SK-N-SH (cell line): ENCODE results near the gene ACACA. TPM values are rescaled to one million over a fixed set of nuclear protein-coding genes. Genes with fewer than 3 reads are reported as not detected.

Experiments used
- CTCF ChIA-PET: fragments of 300-600, 350-600 bp; formaldehyde crosslinking; extraction: SDS; loops from one replicate; lab custom pipeline; 2021; lab: Yijun Ruan, JAX
- POLR2A ChIA-PET: fragments of 350-600 bp; sonication (Branson Sonifier 250); formaldehyde crosslinking; extraction: SDS; loops from one replicate; lab custom pipeline; 2020; ENCODE audit warnings: antibody characterized with exemption, inconsistent platforms; lab: Yijun Ruan, JAX
- DNase-seq: peaks from one replicate; pipeline ENCODE4 v3.0.0; 2012
- H2AFZ ChIP-seq: fragments of 200-600 bp; sonication (generic); 2 replicates; pipeline ENCODE4 v1.8.1; 2016; ENCODE audit warnings: antibody characterized with exemption, mild to moderate bottlenecking, low read depth
- H3F3A ChIP-seq: fragments of 200-600 bp; sonication (generic); replicated peaks from 2 replicates; pipeline ENCODE3; 2016; ENCODE audit warnings: antibody characterized with exemption, mild to moderate bottlenecking; ENCODE audit not compliant: insufficient read depth
- H3K27ac ChIP-seq, 2 experiments: fragments of 200-500 bp in 1 of 2; fragments of 200-600 bp in 1 of 2; sonication (Bioruptor generic) in 1 of 2; sonication (generic), shearing (Covaris generic) in 1 of 2; 2 replicates each; pipeline versions ENCODE4 v1.5.1 to v1.6.1; 2014 to 2016; ENCODE audit warnings: low read depth in 2 of 2, inconsistent platforms in 1 of 2, low read length in 1 of 2, mild to moderate bottlenecking in 1 of 2, mixed read lengths in 1 of 2
- H3K27me3 ChIP-seq: fragments of 200-600 bp; sonication (generic), shearing (Covaris generic); 2 replicates; pipeline ENCODE4 v1.6.1; 2016; ENCODE audit warnings: mixed run types; ENCODE audit not compliant: insufficient read depth
- H3K36me3 ChIP-seq, 2 experiments: fragments of 200-500 bp in 1 of 2; fragments of 200-600 bp in 1 of 2; sonication (Bioruptor generic) in 1 of 2; sonication (generic) in 1 of 2; replicated peaks in 1 of 2; 2 replicates each; pipeline versions ENCODE3 to v1.5.1; 2014 to 2016; ENCODE audit warnings: low read length in 1 of 2, mild to moderate bottlenecking in 1 of 2; ENCODE audit not compliant: insufficient read depth in 2 of 2, control insufficient read depth in 1 of 2
- H3K4me1 ChIP-seq, 2 experiments: fragments of 200-500 bp in 1 of 2; fragments of 200-600 bp in 1 of 2; sonication (Bioruptor generic) in 1 of 2; sonication (generic), shearing (Covaris generic) in 1 of 2; 2 replicates each; pipeline versions ENCODE4 v1.5.1 to v1.6.1; 2014 to 2016; ENCODE audit warnings: low read depth in 1 of 2, low read length in 1 of 2, mixed run types in 1 of 2; ENCODE audit not compliant: insufficient read depth in 2 of 2, control insufficient read depth in 1 of 2
- H3K4me2 ChIP-seq: fragments of 200-600 bp; sonication (generic), shearing (Covaris generic); 2 replicates; pipeline ENCODE4 v1.6.1; 2017; ENCODE audit warnings: mixed run types
- H3K4me3 ChIP-seq, 2 experiments: fragments of 200-500 bp in 1 of 2; fragments of 200-600 bp in 1 of 2; sonication (Bioruptor generic) in 1 of 2; sonication (generic), shearing (Covaris generic) in 1 of 2; 2 replicates each; pipeline versions ENCODE4 v1.5.1 to v1.8.1; 2014 to 2016; ENCODE audit warnings: low read depth in 2 of 2, inconsistent platforms in 1 of 2, low read length in 1 of 2, mild to moderate bottlenecking in 1 of 2, mixed read lengths in 1 of 2, moderate library complexity in 1 of 2
- H3K79me2 ChIP-seq: fragments of 200-600 bp; sonication (generic); 2 replicates; pipeline ENCODE4 v1.8.1; 2017; ENCODE audit warnings: mild to moderate bottlenecking; ENCODE audit not compliant: insufficient read depth
- H3K9ac ChIP-seq: fragments of 200-600 bp; sonication (generic); 2 replicates; pipeline ENCODE4 v1.6.1; 2017; ENCODE audit warnings: mixed run types
- H3K9me2 ChIP-seq: fragments of 200-600 bp; sonication (generic); 2 replicates; pipeline ENCODE4 v1.6.1; 2017; ENCODE audit warnings: mixed run types
- H3K9me3 ChIP-seq: fragments of 200-600 bp; sonication (generic); 2 replicates; pipeline ENCODE4 v1.6.1; 2017; ENCODE audit warnings: mixed run types, mild to moderate bottlenecking, moderate library complexity
- H4K20me1 ChIP-seq: fragments of 200-600 bp; sonication (generic); 2 replicates; pipeline ENCODE4 v1.6.1; 2017; ENCODE audit warnings: mild to moderate bottlenecking, mixed run types; ENCODE audit not compliant: insufficient read depth
- EZH2phosphoT487 ChIP-seq: fragments of 200-600 bp; sonication (generic); IDR thresholded peaks from 2 replicates; pipeline ENCODE4 v1.6.1; 2017; ENCODE audit warnings: low read depth, mixed run types, mild to moderate bottlenecking, antibody characterized with exemption, moderate library complexity, borderline replicate concordance
- FOXJ3 ChIP-seq: sonication (generic); formaldehyde crosslinking; IDR thresholded peaks from 2 replicates; pipeline ENCODE4 v1.5.1; 2020; ENCODE audit warnings: mild to moderate bottlenecking, missing genetic modification reagents
- GATA2 ChIP-seq: sonication (generic); formaldehyde crosslinking; IDR thresholded peaks from 2 replicates; pipeline ENCODE4 v1.5.0; 2020; ENCODE audit warnings: mild to moderate bottlenecking, missing genetic modification reagents
- JUND ChIP-seq: IDR thresholded peaks from 2 replicates; pipeline ENCODE4 v1.4.0; 2012
- MEF2A ChIP-seq: IDR thresholded peaks from 2 replicates; pipeline ENCODE4 v1.4.0; 2012; ENCODE audit warnings: low read depth, borderline replicate concordance
- MXI1 ChIP-seq: IDR thresholded peaks from 2 replicates; pipeline ENCODE4 v1.6.1; 2012; ENCODE audit warnings: mild to moderate bottlenecking, low read depth, low read length, improper control_type of control experiment
- RFX5 ChIP-seq: IDR thresholded peaks from 2 replicates; pipeline ENCODE4 v1.6.1; 2012; ENCODE audit warnings: mild to moderate bottlenecking, improper control_type of control experiment, low read length
- RXRA ChIP-seq: IDR thresholded peaks from 2 replicates; pipeline ENCODE4 v1.4.0; 2012; ENCODE audit warnings: low read depth, mild to moderate bottlenecking, borderline replicate concordance
- SIN3A ChIP-seq: IDR thresholded peaks from 2 replicates; pipeline ENCODE4 v1.6.1; 2012; ENCODE audit warnings: low read depth, mild to moderate bottlenecking, low read length, moderate library complexity, borderline replicate concordance
- TAF1 ChIP-seq: IDR thresholded peaks from 2 replicates; pipeline ENCODE4 v1.6.1; 2012; ENCODE audit warnings: low read depth, mild to moderate bottlenecking, low read length, moderate library complexity, borderline replicate concordance
- YY1 ChIP-seq: IDR thresholded peaks from 2 replicates; pipeline ENCODE4 v1.4.0; 2012; ENCODE audit warnings: low read depth, mild to moderate bottlenecking
- WGBS: methylation state at CpG from one replicate; pipeline ENCODE4 v1.1.6; 2017; ENCODE audit warnings: low lambda C conversion rate; 5-methylcytosine and 5-hydroxymethylcytosine counted together
- polyA plus RNA-seq, 3 experiments: library from polyadenylated mRNA; depleted of rRNA; stranded (reverse); fragments of >200 nt; gene quantifications; 2 replicates each; pipeline ENCODE4 v1.2.3, GENCODE V29; 2012
- TF ChIP-seq, protein P1 (sequence below): IDR thresholded peaks from 2 replicates; pipeline ENCODE4 v1.4.0; 2012; ENCODE audit warnings: low read depth
- TF ChIP-seq, protein P2 (sequence below): fragments of 150-350 bp; IDR thresholded peaks from 2 replicates; pipeline ENCODE4 v1.6.1; 2016; ENCODE audit warnings: mild to moderate bottlenecking, low read depth, low read length
- TF ChIP-seq, protein P3 (sequence below): fragments of 200-600 bp; sonication (generic); IDR thresholded peaks from 2 replicates; pipeline ENCODE4 v1.6.1; 2017; ENCODE audit warnings: antibody characterized with exemption, mild to moderate bottlenecking, moderate library complexity

Gene ACACA
- polyA plus RNA-seq, 1 of the 3 experiments (the other 2 are of a cell fraction), result 27.2 TPM

DNA sequence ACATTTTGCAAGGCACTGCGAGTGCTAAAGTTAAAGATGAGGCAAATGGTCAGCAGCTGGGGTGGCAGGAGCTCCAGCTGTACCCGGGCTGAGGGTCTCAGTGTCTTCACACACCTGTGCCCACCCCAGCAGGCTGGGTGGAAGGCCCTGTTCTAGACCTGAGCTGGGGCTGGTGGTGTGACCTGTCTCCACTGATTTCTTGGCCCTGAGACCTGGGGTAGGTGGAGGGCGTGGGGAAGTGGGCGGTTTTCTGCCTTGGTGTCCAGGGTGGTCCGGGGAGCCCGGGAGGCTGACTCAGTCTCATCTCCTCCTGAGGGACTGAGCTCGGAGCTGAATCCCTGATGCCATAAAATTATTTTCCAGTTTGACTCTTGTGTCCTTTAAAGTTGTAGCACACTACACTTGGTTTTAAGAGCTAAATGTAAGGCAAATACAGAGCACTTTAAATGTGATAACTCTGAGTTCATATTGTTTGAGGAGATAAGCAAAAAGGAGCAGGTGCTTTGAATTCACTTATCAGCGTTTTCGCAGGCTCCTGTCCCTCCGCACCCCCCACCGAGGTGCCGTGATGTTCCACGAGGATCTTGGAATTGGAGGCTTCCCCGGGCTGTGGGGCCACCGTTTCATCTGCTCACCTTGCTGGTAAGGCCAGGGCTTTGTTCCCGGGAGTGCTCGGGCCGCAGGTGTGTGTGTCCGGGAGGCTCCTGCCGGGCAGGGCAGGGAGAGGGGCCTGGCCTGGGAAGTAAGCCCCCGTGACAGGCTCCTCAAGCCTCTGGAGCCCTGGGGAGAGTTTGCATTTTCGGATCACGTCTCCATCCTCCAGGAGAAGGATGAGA lies 340.9 kb downstream of the ACACA start:
- no peak overlapping the region for H3K4me3 ChIP-seq
- no peaks in the 10 kb centered on the region for H4K20me1 ChIP-seq
- no peaks in the 10 kb centered on the region for H3F3A ChIP-seq
- no peak overlapping the region for H3K4me2 ChIP-seq
- WGBS, result 78% methylated on average over 16 of the region's 23 CpGs
- no peaks in the 10 kb centered on the region for H3K27me3 ChIP-seq
- H3K9ac ChIP-seq, result no peak overlapping the region
- DNase-seq, result no peak
- peaks cover 0 to 12% of the 10 kb centered on the region in 2 experiments; a peak in 1 of 4 replicates for H3K4me1 ChIP-seq
- ChIA-PET CTCF (interaction anchor here (1.2 to 6.0 kb wide), 2 partner anchors 15 to 19 kb away, joined by 3 to 36 read pairs; no protein-coding TSS in a partner anchor), POLR2A (no interaction called here)
- H3K79me2 ChIP-seq, result no peaks in the 10 kb centered on the region
- no peaks in the 10 kb centered on the region for H3K9me2 ChIP-seq
- no peaks in the 10 kb centered on the region for H3K36me3 ChIP-seq
- no peak overlapping the region for H2AFZ ChIP-seq
- H3K27ac ChIP-seq, result no peak overlapping the region
- TF ChIP-seq, protein P1, sequence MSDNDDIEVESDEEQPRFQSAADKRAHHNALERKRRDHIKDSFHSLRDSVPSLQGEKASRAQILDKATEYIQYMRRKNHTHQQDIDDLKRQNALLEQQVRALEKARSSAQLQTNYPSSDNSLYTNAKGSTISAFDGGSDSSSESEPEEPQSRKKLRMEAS, result no peak
- no peak for TF ChIP-seq RXRA
- no peaks in the 10 kb centered on the region for H3K9me3 ChIP-seq

DNA sequence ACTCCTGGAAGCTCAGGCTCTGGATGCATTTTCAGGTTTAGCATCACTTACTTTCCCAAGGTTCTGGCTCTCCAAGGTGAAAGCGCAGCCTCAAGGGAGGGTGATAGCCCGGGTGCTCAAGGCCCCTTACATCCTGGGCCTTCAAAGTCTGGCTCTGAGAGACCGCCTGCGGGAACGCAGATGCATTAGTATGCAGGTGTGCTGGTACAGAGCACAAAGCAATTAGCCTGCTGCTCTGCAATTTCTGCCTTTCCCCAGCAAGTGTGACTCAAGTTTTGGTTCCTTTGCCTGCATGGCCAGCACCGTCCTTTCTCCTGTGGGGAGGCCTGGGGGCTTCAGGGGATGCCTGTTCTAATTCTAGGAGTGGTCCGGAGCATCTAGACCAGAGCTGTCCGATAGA lies 341.7 kb downstream of the ACACA start:
- WGBS, result 76% methylated on average over 8 of the region's 8 CpGs
- Histone ChIP-seq H3K9me3 (no peaks in the 10 kb centered on the region), H4K20me1 (no peaks in the 10 kb centered on the region), H3K9me2 (no peaks in the 10 kb centered on the region), H3K4me1 (peaks cover 0 to 12% of the 10 kb centered on the region in 2 experiments; a peak in 1 of 4 replicates), H3K9ac (no peak overlapping the region), H3F3A (no peaks in the 10 kb centered on the region), H3K27ac (no peak overlapping the region), H2AFZ (no peak overlapping the region), H3K36me3 (no peaks in the 10 kb centered on the region), H3K4me2 (no peak overlapping the region), H3K79me2 (no peaks in the 10 kb centered on the region), H3K27me3 (no peaks in the 10 kb centered on the region), H3K4me3 (no peak overlapping the region)
- POLR2A ChIA-PET, result no interaction called here
- no peak for DNase-seq
- TF ChIP-seq MEF2A (no peak), FOXJ3 (no peak), JUND (no peak)
- TF ChIP-seq, protein P2, sequence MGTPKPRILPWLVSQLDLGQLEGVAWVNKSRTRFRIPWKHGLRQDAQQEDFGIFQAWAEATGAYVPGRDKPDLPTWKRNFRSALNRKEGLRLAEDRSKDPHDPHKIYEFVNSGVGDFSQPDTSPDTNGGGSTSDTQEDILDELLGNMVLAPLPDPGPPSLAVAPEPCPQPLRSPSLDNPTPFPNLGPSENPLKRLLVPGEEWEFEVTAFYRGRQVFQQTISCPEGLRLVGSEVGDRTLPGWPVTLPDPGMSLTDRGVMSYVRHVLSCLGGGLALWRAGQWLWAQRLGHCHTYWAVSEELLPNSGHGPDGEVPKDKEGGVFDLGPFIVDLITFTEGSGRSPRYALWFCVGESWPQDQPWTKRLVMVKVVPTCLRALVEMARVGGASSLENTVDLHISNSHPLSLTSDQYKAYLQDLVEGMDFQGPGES, result no peak
- CTCF ChIA-PET, result interaction anchor here (1.2 to 6.0 kb wide), 2 partner anchors 14 to 18 kb away, joined by 3 to 36 read pairs; no protein-coding TSS in a partner anchor

DNA sequence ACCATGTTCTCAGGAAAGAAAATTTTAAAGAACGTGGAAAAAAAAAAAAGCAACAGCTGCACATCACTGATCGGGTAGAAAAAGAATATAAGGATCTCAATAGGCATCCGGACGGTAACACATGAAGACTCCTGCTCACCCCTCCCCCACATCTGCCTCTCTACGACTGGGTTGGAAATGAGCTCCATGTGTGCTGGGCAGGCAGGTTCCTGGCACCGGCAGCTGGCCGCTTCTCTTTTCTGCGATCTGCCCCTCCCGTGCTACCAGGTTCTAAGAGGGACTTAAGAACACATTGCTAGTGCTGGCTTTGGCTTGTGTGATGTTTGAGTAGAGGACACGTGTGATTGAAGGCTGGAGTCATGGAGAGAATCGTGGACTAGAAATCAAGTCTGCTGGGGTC lies 342.4 kb downstream of the ACACA start:
- Histone ChIP-seq H3K9me3 (no peaks in the 10 kb centered on the region), H4K20me1 (no peaks in the 10 kb centered on the region), H3K4me3 (no peak overlapping the region), H3K9me2 (no peaks in the 10 kb centered on the region), H2AFZ (no peak overlapping the region), H3K79me2 (no peaks in the 10 kb centered on the region), H3F3A (no peaks in the 10 kb centered on the region), H3K9ac (no peak overlapping the region), H3K27ac (no peak overlapping the region), H3K4me1 (peaks cover 0 to 12% of the 10 kb centered on the region in 2 experiments; a peak in 1 of 4 replicates), H3K36me3 (no peaks in the 10 kb centered on the region), H3K4me2 (no peak overlapping the region), H3K27me3 (no peaks in the 10 kb centered on the region)
- CTCF ChIA-PET, result interaction anchor here (1.2 to 6.0 kb wide), 3 partner anchors 10 to 438 kb away, joined by 5 to 36 read pairs (median 5); no protein-coding TSS in a partner anchor
- POLR2A ChIA-PET, result no interaction called here
- 81% methylated on average over 9 of the region's 11 CpGs for WGBS
- peak; percentile 46 for DNase-seq
- TF ChIP-seq RFX5 (no peak), TAF1 (no peak), GATA2 (no peak), JUND (no peak), MXI1 (no peak), SIN3A (no peak), FOXJ3 (no peak), YY1 (no peak), EZH2phosphoT487 (no peak)
- TF ChIP-seq, protein P1, result no peak
- TF ChIP-seq, protein P3, sequence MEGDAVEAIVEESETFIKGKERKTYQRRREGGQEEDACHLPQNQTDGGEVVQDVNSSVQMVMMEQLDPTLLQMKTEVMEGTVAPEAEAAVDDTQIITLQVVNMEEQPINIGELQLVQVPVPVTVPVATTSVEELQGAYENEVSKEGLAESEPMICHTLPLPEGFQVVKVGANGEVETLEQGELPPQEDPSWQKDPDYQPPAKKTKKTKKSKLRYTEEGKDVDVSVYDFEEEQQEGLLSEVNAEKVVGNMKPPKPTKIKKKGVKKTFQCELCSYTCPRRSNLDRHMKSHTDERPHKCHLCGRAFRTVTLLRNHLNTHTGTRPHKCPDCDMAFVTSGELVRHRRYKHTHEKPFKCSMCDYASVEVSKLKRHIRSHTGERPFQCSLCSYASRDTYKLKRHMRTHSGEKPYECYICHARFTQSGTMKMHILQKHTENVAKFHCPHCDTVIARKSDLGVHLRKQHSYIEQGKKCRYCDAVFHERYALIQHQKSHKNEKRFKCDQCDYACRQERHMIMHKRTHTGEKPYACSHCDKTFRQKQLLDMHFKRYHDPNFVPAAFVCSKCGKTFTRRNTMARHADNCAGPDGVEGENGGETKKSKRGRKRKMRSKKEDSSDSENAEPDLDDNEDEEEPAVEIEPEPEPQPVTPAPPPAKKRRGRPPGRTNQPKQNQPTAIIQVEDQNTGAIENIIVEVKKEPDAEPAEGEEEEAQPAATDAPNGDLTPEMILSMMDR, result no peak
